Heart right ventricle (tissue), 16 donors: Measurements from ENCODE around the gene MGMT. TPM values are rescaled to one million over a fixed set of nuclear protein-coding genes. Genes with fewer than 3 reads are reported as not detected.

Experiments
- ATAC-seq, 8 donors: fragments of 200-7000 bp; cut with Tn5 transposase; one replicate each; pipeline ENCODE4 v1.9.1; 2020; ENCODE audit warnings: mild to moderate bottlenecking in 8 of 8, moderate library complexity in 8 of 8, moderate number of reproducible peaks in 1 of 8
- DNase-seq, 2 donors: peaks; one replicate each; pipeline ENCODE4 v3.0.0-alpha.2; 2020
- H3K27ac ChIP-seq, 10 donors: fragments of 200-600 bp; sonication (generic) in 2 of 10; one replicate each; pipeline versions ENCODE4 v1.5.0 to v1.8.0; 2020 to 2022; ENCODE audit warnings: mild to moderate bottlenecking in 3 of 10
- H3K27me3 ChIP-seq, 7 donors: fragments of 200-600 bp; one replicate each; pipeline ENCODE4 v1.8.0; 2021 to 2022; ENCODE audit warnings: mild to moderate bottlenecking in 2 of 7
- H3K36me3 ChIP-seq, 9 donors: fragments of 200-600 bp; sonication (generic) in 1 of 9; one replicate each; pipeline versions ENCODE4 v1.5.0 to v1.8.0; 2020 to 2022; ENCODE audit warnings: mild to moderate bottlenecking in 2 of 9
- H3K4me1 ChIP-seq, 9 donors: fragments of 200-600 bp; sonication (generic) in 1 of 9; one replicate each; pipeline versions ENCODE4 v1.5.0 to v1.8.0; 2020 to 2022; ENCODE audit warnings: mild to moderate bottlenecking in 4 of 9
- H3K4me3 ChIP-seq, 10 donors: fragments of 200-600 bp; sonication (generic) in 2 of 10; one replicate each; pipeline versions ENCODE4 v1.5.0 to v1.8.0; 2020 to 2022; ENCODE audit warnings: mild to moderate bottlenecking in 7 of 10, moderate library complexity in 2 of 10
- H3K9me3 ChIP-seq, 11 donors: fragments of 200-600 bp in 10 of 11; sonication (generic) in 2 of 11; one replicate each; pipeline versions ENCODE4 v1.5.0 to v1.8.0; 2013 to 2022; ENCODE audit warnings: mild to moderate bottlenecking in 2 of 11, control low read depth in 1 of 11, moderate library complexity in 1 of 11
- CTCF ChIP-seq, 9 donors: fragments of 200-600 bp; sonication (generic) in 2 of 9; IDR thresholded peaks; one replicate each; pipeline versions ENCODE4 v1.5.0 to v1.8.0; 2021 to 2022; ENCODE audit warnings: antibody characterized with exemption in 9 of 9, mild to moderate bottlenecking in 5 of 9, moderate library complexity in 1 of 9
- WGBS, 2 donors: extraction: QIAGEN DNeasy Blood & Tissue Kit; methylation state at CpG; one replicate each; pipeline ENCODE4 v1.1.7; 2013; ENCODE audit warnings: inconsistent platforms in 1 of 2; 5-methylcytosine and 5-hydroxymethylcytosine counted together
- intact Hi-C, 10 donors: fragments of 100-400 bp; cut with DNase I; formaldehyde crosslinking; loops; one replicate each; pipeline versions ENCODE4 v1.11.1 to v1.14.2; 2022
- polyA plus RNA-seq, 2 donors: library from polyadenylated mRNA; stranded (reverse); fragments of 200-250 nt; gene quantifications; one replicate each; pipeline ENCODE4 v1.2.3, GENCODE V29; 2013
- total RNA-seq, 10 donors: library from RNA; stranded (reverse); fragmentation: NEBNext Ultra II Directional in 3 of 10; extraction: Animal tissue kit (Norgen Biotek cat#: 25700) in 3 of 10; gene quantifications; one replicate each; pipeline versions ENCODE4 v1.2.1 to v1.2.4, GENCODE V29; 2021 to 2023
- donor health status: Arrhythmogenic right ventricular cardiomyopathy.
- donor health status: ischemic (EF 13 %, LVEDD 7.1; RV severe dilation, severe dysfunction).
- donor health status: healthy with polysubstance abuse.
- donor health status: DM: no; HTN: yes; CAD: no.
- donor health status: DM: no; HTN: no; CAD: no.
- donor health status: ischemic (EF 25% LVEDD 6.9; RV normal size, moderate dysfunction).
- donor health status: ischemic (EF 25% LVEDD 5.7; RV mildly dilated, moderate dysfunction).
- donor health status: healthy.
- donor health status: DM: yes; HTN: yes; CAD: no.
- donor health status: Ischemic cardiomyopathy.
- donor health status: ischemic (EF 35%, LVEDD 5.7; RV mildly dilated, moderate dysfunction).
- donor health status: nonischemic (EF 11% LVEDD 7.7; RV severe dilation, severe dysfunction).
- donor health status: DM: yes; HTN: yes; CAD: no.
- donor health status: PGD.
- donor health status: ischemic (EF 29% LVEDD 5.4; RV normal size, mild dysfunction).
- donor health status: nonischemic (EF 23%, LVEDD 6.1; RV moderate dilation, normal function).

The MGMT gene
- total and polyA plus RNA-seq, 12 donors = 8.4 to 17.8 (median 12.9) TPM

GRCh38 chr10:129520440-129521080, 53.5 kb downstream of the MGMT start:
- Histone ChIP-seq H3K4me3 (no peak overlapping the region), H3K27me3 (no peaks in the 10 kb centered on the region), H3K27ac (no peak overlapping the region), H3K4me1 (peaks cover 0 to 19% (median 7%) of the 10 kb centered on the region in 9 donors), H3K9me3 (no peaks in the 10 kb centered on the region), H3K36me3 (no peaks in the 10 kb centered on the region)
- no peak for TF ChIP-seq CTCF (IDR thresholded peaks at IDR 0.05)
- intact Hi-C loops = no loop called here
- no peak for DNase-seq
- 92 to 97% methylated on average over 26 of the region's 26 CpGs for WGBS, 2 donors
- ATAC-seq = peak in 1 of 8 donors; percentile 45

- intact Hi-C loops = no loop called here
- 87 to 94% methylated on average over 22 of the region's 22 CpGs for WGBS, 2 donors
- ATAC-seq (no peak), DNase-seq (no peak)
- Histone ChIP-seq H3K36me3 (peaks cover 0 to under 1% (median 0%) of the 10 kb centered on the region in 9 donors), H3K27ac (no peak overlapping the region), H3K27me3 (no peaks in the 10 kb centered on the region), H3K4me1 (peaks cover 0 to 25% (median 11%) of the 10 kb centered on the region in 9 donors), H3K9me3 (no peaks in the 10 kb centered on the region), H3K4me3 (no peak overlapping the region)
- no peak for TF ChIP-seq CTCF (IDR thresholded peaks at IDR 0.05)
These were observed 54.4 kb downstream of the MGMT start for GRCh38 chr10:129521161-129522025.

GRCh38 chr10:129522041-129522585, 55.1 kb downstream of the MGMT start:
- Histone ChIP-seq H3K4me3 (no peak overlapping the region), H3K27me3 (no peaks in the 10 kb centered on the region), H3K36me3 (peaks cover 0 to 6% (median 0%) of the 10 kb centered on the region in 9 donors), H3K9me3 (no peaks in the 10 kb centered on the region), H3K27ac (no peak overlapping the region), H3K4me1 (peaks cover 0 to 23% (median 9%) of the 10 kb centered on the region in 9 donors)
- ATAC-seq (no peak), DNase-seq (no peak)
- no peak for TF ChIP-seq CTCF (IDR thresholded peaks at IDR 0.05)
- intact Hi-C loops = no loop called here
- WGBS, 2 donors = 83 to 95% methylated on average over 7 of the region's 7 CpGs

GRCh38 chr10:129523031-129523722, 56.1 kb downstream of the MGMT start:
- peaks cover 0 to 6% (median 0%) of the 10 kb centered on the region in 9 donors for H3K36me3 ChIP-seq
- H3K27ac ChIP-seq = no peak overlapping the region
- H3K4me1 ChIP-seq = peaks cover 0 to 15% (median 0%) of the 10 kb centered on the region in 9 donors
- H3K27me3 ChIP-seq = no peaks in the 10 kb centered on the region
- intact Hi-C loops = no loop called here
- H3K9me3 ChIP-seq = no peaks in the 10 kb centered on the region
- ATAC-seq (no peak), DNase-seq (no peak)
- 93 to 94% methylated on average over 27 of the region's 27 CpGs for WGBS, 2 donors
- no peak for TF ChIP-seq CTCF (IDR thresholded peaks at IDR 0.05)
- H3K4me3 ChIP-seq = no peak overlapping the region
